GM18498 (cell line): ENCODE data around the gene TIMP3.

Experiments
- ATAC-seq: cut with Tn5 transposase; IDR thresholded peaks from one replicate; pipeline ENCODE4 v1.9.1; 2021; ENCODE audit warnings: mild to moderate bottlenecking, moderate library complexity; ENCODE audit not compliant: unreplicated experiment

TIMP3 gene

GRCh38 chr22:32877196-32877595 lies 75.7 kb downstream of the TIMP3 start:
- no peak for ATAC-seq

- ATAC-seq = no peak
Observed at GRCh38 chr22:32879550-32879949, 78.0 kb downstream of the TIMP3 start.

GRCh38 chr22:32880061-32880460 lies 78.6 kb downstream of the TIMP3 start:
- no peak for ATAC-seq

- ATAC-seq = no peak
Observed at GRCh38 chr22:32880505-32880892, 79.0 kb downstream of the TIMP3 start.

GRCh38 chr22:32880893-32881596 lies 79.5 kb downstream of the TIMP3 start:
- ATAC-seq = no peak

- no peak for ATAC-seq
Observed at GRCh38 chr22:32882360-32882755, 80.9 kb downstream of the TIMP3 start.

- ATAC-seq = no peak
Observed at GRCh38 chr22:32882774-32883530, 81.4 kb downstream of the TIMP3 start.

- ATAC-seq = no peak
Observed at GRCh38 chr22:32887324-32887980, 85.9 kb downstream of the TIMP3 start.

- no peak for ATAC-seq
Observed at GRCh38 chr22:32888976-32889375, 87.5 kb downstream of the TIMP3 start.

GRCh38 chr22:32896891-32897290 lies 95.4 kb downstream of the TIMP3 start:
- no peak for ATAC-seq

- ATAC-seq = no peak
Observed at GRCh38 chr22:32897400-32897799, 95.9 kb downstream of the TIMP3 start.

GRCh38 chr22:32900886-32901635 lies 99.6 kb downstream of the TIMP3 start:
- no peak for ATAC-seq

- no peak for ATAC-seq
Observed at GRCh38 chr22:32901925-32902324, 100.4 kb downstream of the TIMP3 start.

GRCh38 chr22:32903507-32903906 lies 102.0 kb downstream of the TIMP3 start:
- no peak for ATAC-seq

- ATAC-seq = no peak
Observed at GRCh38 chr22:32904044-32904443, 102.5 kb downstream of the TIMP3 start.

GRCh38 chr22:32905400-32905799 lies 103.9 kb downstream of the TIMP3 start:
- ATAC-seq = no peak

- ATAC-seq = no peak
Observed at GRCh38 chr22:32909581-32910428, 108.3 kb downstream of the TIMP3 start.

- no peak for ATAC-seq
Observed at GRCh38 chr22:32910429-32910772, 108.9 kb downstream of the TIMP3 start.

- no peak for ATAC-seq
Observed at GRCh38 chr22:32911503-32911902, 110.0 kb downstream of the TIMP3 start.
